KOPT-K1 (cell line): ENCODE results near the gene ZNF485.
"Not testable (repeated sequence)": the region's sequence is repeated elsewhere in the genome, so short reads cannot be mapped to it uniquely, and the experiment has no call there.

Experiments
- H3K27ac ChIP-seq: fragments of 200-600 bp; sonication (generic); 2 replicates; pipeline ENCODE4 v1.5.1; 2016; ENCODE audit warnings: antibody characterized with exemption, mild to moderate bottlenecking, low read depth, low read length; ENCODE audit not compliant: poor library complexity, severe bottlenecking
- H3K36me3 ChIP-seq: fragments of 200-600 bp; sonication (generic); 2 replicates; pipeline ENCODE4 v1.5.1; 2017; ENCODE audit warnings: antibody characterized with exemption, mild to moderate bottlenecking, low read length, moderate library complexity; ENCODE audit not compliant: insufficient read depth
- H3K9me3 ChIP-seq: fragments of 200-600 bp; sonication (generic); 2 replicates; pipeline ENCODE4 v1.5.1; 2017; ENCODE audit warnings: antibody characterized with exemption, low read length, mild to moderate bottlenecking; ENCODE audit not compliant: insufficient read depth, poor library complexity, severe bottlenecking

ZNF485 gene

DNA sequence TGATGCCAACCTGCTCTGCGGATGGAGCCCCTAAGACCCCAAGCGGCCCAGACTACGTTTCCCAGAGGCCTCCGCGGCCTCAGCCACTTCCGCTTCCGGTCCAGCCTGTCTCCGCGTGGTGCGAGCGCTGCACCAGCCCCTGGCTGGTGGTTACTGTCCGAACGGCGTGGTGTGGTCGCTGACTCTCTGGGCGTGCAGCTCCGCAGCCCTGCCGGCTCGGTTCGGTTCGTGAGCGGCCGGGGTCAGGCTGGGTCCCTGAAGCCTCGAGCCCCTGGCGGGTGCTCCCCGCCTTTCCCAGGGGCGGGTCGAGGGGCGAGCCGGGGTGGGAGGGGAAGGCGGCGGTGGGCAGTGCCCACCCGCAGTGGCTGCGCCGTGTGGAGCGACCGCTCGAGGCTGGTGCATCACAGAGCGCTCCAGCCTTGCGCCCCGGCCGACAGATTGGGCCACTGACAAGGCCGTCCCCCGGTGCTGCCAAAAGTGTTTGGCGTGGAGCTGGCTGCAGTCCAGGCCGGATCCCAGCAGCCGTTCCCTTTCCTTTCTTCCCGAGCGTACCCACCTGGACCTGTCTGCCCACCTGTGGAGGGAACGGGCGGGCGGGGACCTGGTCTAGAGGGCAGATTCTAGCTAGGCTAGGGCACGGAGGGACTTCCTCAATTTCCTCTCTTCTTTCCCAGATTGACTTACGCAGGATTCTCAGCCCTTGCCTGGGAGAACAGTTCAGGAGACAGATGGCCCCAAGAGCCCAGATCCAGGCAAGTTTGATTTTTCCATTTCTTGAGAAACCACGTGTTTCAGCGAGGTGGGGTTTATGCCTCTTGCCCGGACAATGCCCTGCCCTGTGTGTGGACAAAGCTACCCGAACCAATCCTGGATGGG lies at the start of gene ZNF485:
Gene ZNF485, plus strand, starts transcription at position 116 of the 876 bp plus-strand sequence. Its CDS starts 613 bp downstream, at position 729.
- H3K36me3 ChIP-seq = peaks cover 31% of the 10 kb centered on the region
- peaks cover 5% of the 10 kb centered on the region for H3K9me3 ChIP-seq
- peak within 1 kb of the TSS; percentile 69 for H3K27ac ChIP-seq

DNA sequence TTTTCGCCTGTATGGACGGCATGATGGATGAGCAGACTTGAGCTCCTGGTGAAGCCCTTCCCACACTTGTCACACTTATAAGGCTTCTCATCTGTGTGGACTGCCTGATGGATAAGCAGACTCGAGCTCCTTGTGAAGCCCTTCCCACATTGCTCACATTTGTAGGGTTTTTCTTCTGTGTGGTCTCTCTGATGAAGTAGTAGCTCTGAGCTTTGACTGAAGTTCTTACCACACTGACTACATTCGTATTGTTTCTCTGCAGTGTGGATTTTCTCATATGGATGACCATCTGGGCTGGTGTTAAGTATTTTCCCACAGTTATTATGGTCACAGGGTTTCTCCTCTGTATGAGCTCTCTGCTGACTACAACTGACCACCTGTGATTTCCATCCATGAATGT lies 49.0 kb upstream of the ZNF485 start:
- no peaks in the 10 kb centered on the region for H3K36me3 ChIP-seq
- H3K27ac ChIP-seq = no peak overlapping the region
- H3K9me3 ChIP-seq = peaks cover 3% of the 10 kb centered on the region

DNA sequence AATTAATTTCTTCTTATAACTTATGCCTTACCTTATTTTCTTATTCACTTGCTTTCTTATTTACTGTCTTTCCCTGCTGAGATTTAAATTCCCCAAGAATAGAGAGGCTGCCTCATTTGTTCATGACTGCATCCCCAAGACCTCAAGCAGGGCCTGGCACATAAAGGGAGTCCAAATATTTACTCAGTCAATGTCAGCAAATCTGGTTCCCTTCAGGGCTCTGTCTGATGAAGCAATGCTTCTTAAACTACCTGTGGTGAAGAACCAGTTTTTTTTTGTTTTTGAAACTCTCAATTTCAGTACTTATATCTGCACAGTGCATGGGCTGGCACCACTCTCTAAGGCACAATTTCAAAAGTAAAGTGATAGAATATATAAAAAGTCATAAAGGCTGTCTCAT lies 36.6 kb upstream of the ZNF485 start:
- peaks cover 4% of the 10 kb centered on the region for H3K9me3 ChIP-seq
- no peak overlapping the region for H3K27ac ChIP-seq
- H3K36me3 ChIP-seq = no peaks in the 10 kb centered on the region

DNA sequence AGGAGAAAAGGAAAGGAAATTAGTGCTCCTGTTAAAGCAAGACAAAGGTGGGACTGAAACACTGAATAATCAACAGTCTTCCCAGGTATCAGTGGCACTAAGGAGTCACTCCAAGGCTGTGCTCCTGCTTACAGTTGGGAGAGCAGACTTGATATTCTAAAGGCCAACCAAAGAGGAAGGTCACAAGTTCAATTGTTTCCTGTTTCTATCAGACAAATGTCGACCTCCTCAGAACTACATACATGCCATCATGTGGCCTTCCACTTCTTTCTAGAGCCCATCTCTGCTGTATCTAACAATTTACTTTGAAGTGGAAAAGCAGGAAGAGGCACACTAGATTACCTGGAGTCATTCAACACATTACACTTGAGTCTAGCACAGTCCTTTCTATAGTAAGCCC lies 35.3 kb upstream of the ZNF485 start:
- H3K36me3 ChIP-seq = no peaks in the 10 kb centered on the region

DNA sequence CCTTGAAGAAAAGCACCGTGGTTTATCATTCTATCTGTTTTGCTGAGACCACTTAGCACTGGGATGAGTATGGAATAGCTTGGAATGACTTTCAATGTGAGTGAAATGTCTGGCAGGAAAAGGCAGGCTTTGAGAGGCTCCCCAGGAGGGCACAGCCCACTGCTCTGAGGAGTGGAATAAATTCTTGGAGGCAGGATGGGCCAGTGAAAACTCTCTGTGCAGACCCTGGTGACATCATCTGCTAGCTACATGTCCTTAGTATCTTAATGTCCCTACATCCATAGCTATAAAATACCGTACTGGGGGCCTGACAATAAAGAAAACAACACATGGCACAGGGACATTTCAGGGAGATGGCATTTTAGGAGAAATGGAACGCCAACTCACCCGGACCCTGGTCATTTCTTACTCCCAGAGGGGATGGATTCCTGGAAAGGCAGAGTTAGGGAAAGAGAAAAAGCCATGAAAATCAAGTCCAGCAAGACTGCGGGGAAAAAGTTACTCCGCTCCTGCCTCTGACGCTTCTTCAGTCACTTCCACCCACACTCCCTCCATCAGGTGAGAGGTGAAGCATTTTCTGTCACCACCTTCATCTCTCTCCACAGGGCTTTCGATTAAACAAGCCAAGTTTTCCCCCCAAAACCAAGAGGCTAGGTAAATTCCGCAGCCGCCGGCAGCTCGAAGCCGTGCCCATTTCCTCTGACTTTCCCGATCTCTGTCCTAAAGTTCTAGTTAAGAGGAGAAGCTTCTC lies 32.8 kb upstream of the ZNF485 start:
- H3K27ac ChIP-seq = no peak overlapping the region
- peaks cover 20% of the 10 kb centered on the region for H3K9me3 ChIP-seq
- H3K36me3 ChIP-seq = no peaks in the 10 kb centered on the region

More for the DNA sequence above, 35.3 kb upstream of the ZNF485 start:
- Histone ChIP-seq H3K9me3 (peaks cover 12% of the 10 kb centered on the region), H3K27ac (no peak overlapping the region)

DNA sequence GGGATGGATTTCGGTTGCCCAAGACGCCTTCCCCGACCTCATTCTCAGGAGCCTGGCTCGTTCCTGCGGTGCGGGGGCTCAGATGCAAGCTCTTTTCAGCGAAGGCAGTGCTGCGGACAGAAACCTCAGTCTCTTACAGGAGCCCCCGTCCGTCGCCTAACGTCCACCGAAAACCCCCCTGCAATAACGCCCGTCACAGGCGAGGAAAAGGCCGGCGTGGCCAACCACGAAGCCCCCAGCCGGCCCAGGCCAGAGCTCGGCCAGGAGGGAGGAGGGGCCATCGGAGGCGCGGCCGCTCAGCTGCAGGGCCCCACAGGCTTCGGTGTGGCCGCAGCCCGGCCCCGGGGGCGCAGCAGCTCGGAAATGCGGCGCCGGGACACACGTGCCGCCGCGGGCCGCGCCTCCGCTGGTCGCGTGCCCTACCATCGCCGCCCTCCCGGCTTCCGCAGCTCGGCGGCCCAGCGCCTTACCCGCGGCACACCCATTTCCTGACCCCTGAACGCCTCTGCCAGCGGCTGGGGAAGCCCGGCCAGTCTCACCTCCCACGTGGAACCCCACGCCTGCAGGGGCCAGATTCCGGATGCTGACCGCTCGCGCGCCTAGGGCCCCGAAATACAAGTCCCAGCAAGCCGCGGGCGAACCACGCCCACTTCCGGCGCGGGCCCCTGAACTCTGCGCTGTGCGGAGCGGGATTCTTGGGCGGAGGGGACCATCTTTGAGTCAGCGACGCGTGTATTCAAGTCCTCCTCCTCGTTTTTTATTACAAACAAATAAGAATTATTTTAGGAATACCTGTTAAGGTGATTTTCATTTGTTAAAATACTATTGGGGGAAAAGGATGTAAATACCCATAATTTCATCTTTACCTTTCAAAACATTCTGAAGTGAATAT lies 32.0 kb upstream of the ZNF485 start, which contains the start of gene ZNF239:
Gene ZNF239, minus strand, starts transcription at position 616 of the 892 bp plus-strand sequence. CDS start 16,537 bp downstream, outside the sequence.
- Histone ChIP-seq H3K36me3 (no peaks in the 10 kb centered on the region), H3K9me3 (peaks cover 20% of the 10 kb centered on the region), H3K27ac (no peak within 1 kb of the TSS)

DNA sequence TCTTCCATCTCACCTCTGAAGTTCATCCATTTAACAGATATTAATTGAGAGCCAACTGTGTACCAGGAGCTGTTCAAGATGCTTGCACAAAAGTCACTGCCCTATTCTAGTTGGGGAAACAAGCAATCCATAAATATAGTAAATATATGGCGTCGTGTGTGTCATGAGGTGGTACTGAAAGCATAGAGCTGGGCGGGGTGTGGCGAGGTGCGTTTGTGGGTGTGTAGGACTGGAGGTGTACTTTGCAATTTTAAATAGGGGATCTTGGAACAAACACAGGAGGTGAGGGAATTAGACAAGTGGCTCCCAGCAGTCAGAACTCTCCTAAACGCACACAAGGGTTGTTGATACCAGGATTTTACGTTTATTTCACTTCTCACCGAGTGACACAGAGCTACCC lies 31.3 kb upstream of the ZNF485 start:
- H3K27ac ChIP-seq = no peak overlapping the region
- peaks cover 20% of the 10 kb centered on the region for H3K9me3 ChIP-seq
- H3K36me3 ChIP-seq = no peaks in the 10 kb centered on the region

DNA sequence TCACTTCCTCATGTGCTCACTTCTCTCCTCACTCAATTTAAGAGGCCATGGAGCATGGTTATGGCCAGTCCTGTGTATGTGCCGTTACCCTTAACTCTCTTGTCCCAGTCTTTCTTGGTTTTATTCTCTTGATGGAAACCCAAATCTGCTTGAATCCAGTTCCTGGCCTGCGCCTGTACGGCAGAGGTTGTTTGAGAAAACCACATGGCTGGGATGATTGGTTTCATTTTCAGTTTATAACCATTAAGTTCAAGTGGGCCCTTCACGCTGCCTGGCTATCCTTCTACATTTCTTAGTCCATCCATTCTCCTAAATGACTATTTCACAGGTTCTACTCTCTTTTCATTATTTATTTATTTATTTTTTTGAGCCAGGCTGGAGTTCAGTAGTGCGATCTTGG lies 30.2 kb upstream of the ZNF485 start:
- Histone ChIP-seq H3K36me3 (no peaks in the 10 kb centered on the region), H3K27ac (no peak overlapping the region), H3K9me3 (peaks cover 20% of the 10 kb centered on the region)

DNA sequence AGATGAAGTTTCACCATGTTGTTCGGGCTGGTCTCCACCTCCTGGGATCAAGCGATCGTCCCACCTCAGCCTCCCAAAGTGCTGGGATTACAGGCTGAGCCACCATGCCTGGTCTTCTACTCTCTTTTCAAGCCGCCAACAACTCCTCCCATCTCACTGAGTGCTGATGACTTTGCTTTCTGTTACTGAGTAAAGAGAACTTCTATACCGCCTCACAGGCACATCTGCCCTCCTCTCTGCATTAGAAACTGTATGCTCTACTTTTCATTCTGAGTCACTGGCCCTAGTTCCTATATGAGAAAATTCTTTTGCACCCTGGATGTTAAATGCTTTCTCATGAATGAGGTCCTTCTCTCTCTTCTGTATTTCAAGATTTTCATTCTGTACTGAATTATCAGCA lies 29.7 kb upstream of the ZNF485 start:
- no peaks in the 10 kb centered on the region for H3K36me3 ChIP-seq
- H3K9me3 ChIP-seq = peaks cover 20% of the 10 kb centered on the region
- H3K27ac ChIP-seq = no peak overlapping the region

DNA sequence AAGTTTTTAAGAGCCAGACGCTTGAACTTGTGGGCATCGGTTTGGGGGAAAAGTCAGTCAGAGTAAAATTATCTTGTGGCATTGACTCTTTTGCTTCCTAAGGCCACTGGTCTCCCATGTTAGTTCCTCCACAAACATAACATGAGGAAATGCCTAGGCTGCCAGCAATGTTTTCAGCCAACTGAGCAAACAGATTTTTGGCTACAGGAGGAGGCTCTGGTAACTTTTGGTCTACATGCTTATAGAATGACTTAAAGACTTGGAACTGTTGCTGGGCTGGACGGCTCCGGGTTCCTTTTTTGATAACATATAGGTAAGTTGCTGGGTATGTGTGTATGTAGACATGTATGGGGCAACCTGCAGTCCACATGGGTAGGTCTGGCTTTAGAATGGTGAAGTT lies 22.2 kb upstream of the ZNF485 start:
- H3K36me3 ChIP-seq = no peaks in the 10 kb centered on the region
- no peak overlapping the region for H3K27ac ChIP-seq
- no peaks in the 10 kb centered on the region for H3K9me3 ChIP-seq

DNA sequence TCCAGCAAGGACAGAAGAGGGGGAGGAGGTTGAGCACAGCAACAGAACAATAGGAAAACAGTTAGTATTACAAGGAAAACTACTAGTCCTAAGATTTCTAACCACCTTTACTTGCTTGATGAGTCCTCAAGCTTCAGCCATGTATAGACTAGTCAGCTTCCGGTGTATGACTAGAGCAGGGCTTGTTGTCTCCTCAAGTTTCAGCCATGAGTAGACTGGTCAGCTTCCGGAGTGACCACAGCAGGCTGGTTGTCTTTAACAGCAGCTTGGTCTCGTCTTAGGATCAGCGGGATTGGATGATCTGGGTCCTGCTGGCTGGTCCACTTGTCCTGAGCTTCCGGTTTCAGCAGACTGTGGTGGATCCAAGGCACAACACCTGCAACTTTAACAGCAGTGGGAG lies 21.2 kb upstream of the ZNF485 start:
- no peak overlapping the region for H3K27ac ChIP-seq

DNA sequence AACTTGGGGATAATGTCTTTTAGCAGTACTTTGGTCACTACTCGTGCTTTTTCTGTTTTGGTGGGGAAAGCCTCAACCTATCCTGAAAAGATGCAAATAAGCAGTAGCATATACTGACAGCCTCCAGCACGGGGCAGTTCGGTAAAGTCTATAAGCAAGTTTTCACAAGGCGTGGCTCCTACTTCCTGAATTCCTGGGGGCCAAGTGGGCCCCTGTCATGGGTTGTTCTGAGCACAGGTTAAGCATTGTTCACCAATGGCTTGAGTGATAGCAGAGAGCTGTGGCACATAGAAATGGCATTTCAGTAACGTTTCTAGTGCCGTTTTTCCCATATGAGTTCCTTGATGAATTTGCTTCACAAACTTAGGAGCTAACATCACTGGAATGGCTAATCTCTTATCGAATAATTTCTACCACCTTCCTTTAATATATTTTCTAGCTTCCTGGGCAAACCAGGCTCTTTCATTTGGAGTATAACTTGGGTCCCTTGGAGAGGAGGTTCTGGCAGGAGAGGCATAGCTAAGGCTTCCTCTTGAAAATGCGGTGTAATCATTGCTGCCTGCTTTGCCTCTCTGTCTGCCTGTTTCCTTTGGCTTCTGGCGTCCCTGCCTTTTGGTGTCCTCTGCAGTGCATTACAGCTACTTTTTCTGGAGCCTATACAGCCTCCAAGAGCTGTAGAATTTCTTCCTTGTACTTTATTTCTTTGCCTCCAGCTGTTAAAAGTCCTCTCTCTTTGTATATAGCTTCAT lies 20.1 kb upstream of the ZNF485 start:
- Histone ChIP-seq H3K36me3 (no peaks in the 10 kb centered on the region), H3K27ac (no peak overlapping the region), H3K9me3 (peaks cover 2% of the 10 kb centered on the region)

More for the DNA sequence above, 21.2 kb upstream of the ZNF485 start:
- H3K36me3 ChIP-seq = no peaks in the 10 kb centered on the region
- H3K9me3 ChIP-seq = no peaks in the 10 kb centered on the region

DNA sequence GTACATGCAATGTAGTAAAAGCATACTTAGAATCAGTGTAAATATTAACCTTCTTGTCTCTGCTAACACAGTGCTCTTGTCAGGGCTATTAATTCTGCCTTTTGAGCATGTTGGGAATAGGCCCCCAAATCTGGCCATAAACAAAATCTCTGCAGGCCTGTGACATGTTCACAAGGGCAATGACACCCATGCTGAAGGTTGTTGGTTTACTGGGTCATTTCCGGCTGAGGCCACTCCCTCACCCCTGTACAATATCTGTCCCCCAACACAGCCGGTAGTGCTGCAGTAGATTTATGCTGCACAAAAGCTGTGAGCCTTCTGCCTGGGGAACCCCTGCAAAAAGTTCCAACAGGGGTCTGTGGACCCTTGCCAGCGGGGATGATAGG lies 19.5 kb upstream of the ZNF485 start:
- H3K9me3 ChIP-seq, H3K36me3 ChIP-seq, H3K27ac ChIP-seq: not testable (repeated sequence)

DNA sequence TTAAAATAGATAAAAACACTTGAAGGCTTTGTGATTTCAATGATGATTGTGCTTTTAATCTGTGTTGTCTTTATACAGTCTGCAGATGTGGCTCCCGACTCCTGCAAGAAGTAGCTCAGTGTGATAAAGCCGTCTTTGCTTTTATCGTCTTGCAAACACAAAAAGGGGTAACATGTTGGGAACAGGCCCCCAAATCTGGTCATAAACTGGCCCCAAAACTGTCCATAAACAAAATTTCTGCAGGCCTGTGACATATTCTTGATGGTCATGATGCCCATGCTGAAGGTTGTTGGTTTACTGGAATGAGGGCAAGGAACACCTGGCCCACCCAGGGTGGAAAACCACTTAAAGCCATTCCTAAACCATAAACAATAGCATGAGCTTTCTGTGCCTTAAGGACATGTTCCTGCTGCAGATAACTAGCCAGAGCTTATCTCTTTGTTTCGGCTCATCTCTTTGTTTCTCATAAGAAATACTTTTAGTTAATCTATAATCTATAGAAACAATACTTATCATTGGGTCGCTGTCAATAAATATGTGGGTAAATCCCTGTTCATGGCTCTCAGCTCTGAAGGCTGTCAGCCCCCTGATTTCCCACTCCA lies 14.8 kb upstream of the ZNF485 start:
- peaks cover 16% of the 10 kb centered on the region for H3K9me3 ChIP-seq
- no peak overlapping the region for H3K27ac ChIP-seq
- H3K36me3 ChIP-seq = no peaks in the 10 kb centered on the region
